HG02840 (cell line): ENCODE results near the gene KREMEN1.
"Not testable (repeated sequence)": the region's sequence is repeated elsewhere in the genome, so short reads cannot be mapped to it uniquely, and the experiment has no call there.

ENCODE experiments used
- ATAC-seq: cut with Tn5 transposase; IDR thresholded peaks from one replicate; pipeline ENCODE4 v1.9.1; 2021; ENCODE audit warnings: mild to moderate bottlenecking, moderate library complexity, moderate number of reproducible peaks; ENCODE audit not compliant: unreplicated experiment, low FRiP score

Gene KREMEN1

GRCh38 chr22:29096736-29097669 is 24.2 kb downstream of the KREMEN1 start:
- no peak for ATAC-seq

GRCh38 chr22:29098296-29098695 is 25.5 kb downstream of the KREMEN1 start:
- no peak for ATAC-seq

GRCh38 chr22:29102300-29102699 is 29.5 kb downstream of the KREMEN1 start:
- ATAC-seq, result no peak

- no peak for ATAC-seq
Measured at GRCh38 chr22:29103121-29103520, 30.3 kb downstream of the KREMEN1 start.

- ATAC-seq, result no peak
Measured at GRCh38 chr22:29105468-29105867, 32.6 kb downstream of the KREMEN1 start.

- no peak for ATAC-seq
Measured at GRCh38 chr22:29106839-29107238, 34.0 kb downstream of the KREMEN1 start.

GRCh38 chr22:29108137-29108536 is 35.3 kb downstream of the KREMEN1 start:
- no peak for ATAC-seq

- no peak for ATAC-seq
Measured at GRCh38 chr22:29109822-29110221, 37.0 kb downstream of the KREMEN1 start.

- ATAC-seq, result no peak
Measured at GRCh38 chr22:29110946-29111345, 38.1 kb downstream of the KREMEN1 start.

GRCh38 chr22:29112121-29112520 is 39.3 kb downstream of the KREMEN1 start:
- ATAC-seq, result no peak

GRCh38 chr22:29112681-29113080 is 39.8 kb downstream of the KREMEN1 start:
- no peak for ATAC-seq

- no peak for ATAC-seq
Measured at GRCh38 chr22:29113319-29113718, 40.5 kb downstream of the KREMEN1 start.

GRCh38 chr22:29114392-29114791 is 41.6 kb downstream of the KREMEN1 start:
- no peak for ATAC-seq

- ATAC-seq, result no peak
Measured at GRCh38 chr22:29115682-29116288, 43.0 kb downstream of the KREMEN1 start.

- no peak for ATAC-seq
Measured at GRCh38 chr22:29116397-29117123, 43.7 kb downstream of the KREMEN1 start.

GRCh38 chr22:29117799-29118477 is 45.1 kb downstream of the KREMEN1 start:
- no peak for ATAC-seq

GRCh38 chr22:29120098-29120912 is 47.5 kb downstream of the KREMEN1 start:
- ATAC-seq, result not testable (repeated sequence)

- ATAC-seq, result no peak
Measured at GRCh38 chr22:29121124-29121523, 48.3 kb downstream of the KREMEN1 start.

- no peak for ATAC-seq
Measured at GRCh38 chr22:29122041-29122440, 49.2 kb downstream of the KREMEN1 start.
